Testis (tissue), 2 donors: ENCODE results near the gene PARVG.

Experiments used
- POLR2A ChIP-seq: fragments of 450-650 bp; IDR thresholded peaks from one replicate; pipeline ENCODE4 v1.6.1; 2017; ENCODE audit warnings: antibody characterized with exemption, mild to moderate bottlenecking, moderate library complexity
- TF ChIP-seq, protein P1 (sequence below), 3 experiments: fragments of 450-650 bp in 2 of 3; fragments of 200-600 bp in 1 of 3; sonication (generic) in 1 of 3; IDR thresholded peaks; one replicate each; pipeline ENCODE4 v1.5.1; 2016 to 2019; ENCODE audit warnings: antibody characterized with exemption in 3 of 3, mild to moderate bottlenecking in 2 of 3, moderate library complexity in 1 of 3

DNA sequence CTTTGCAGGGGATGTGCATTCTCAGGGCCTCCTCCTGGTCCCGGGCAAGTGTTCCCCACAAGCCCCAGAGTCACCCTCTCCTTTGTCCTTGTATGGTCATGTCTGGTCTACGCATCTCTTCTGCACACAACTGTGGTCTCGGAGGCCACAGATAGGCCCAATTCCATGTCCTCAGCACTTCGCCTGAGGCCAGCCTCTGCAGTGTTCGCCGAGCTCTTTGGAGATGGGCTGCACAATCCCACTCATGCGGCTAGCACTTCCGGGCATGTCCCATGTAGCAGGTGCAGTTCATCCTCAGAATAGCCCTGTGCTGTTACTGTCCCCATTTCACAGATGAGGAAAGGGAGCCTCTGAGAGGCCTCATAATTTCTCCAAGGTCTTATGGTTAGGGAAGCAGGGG, 7.6 kb downstream of the PARVG start:
- TF ChIP-seq, protein P1, sequence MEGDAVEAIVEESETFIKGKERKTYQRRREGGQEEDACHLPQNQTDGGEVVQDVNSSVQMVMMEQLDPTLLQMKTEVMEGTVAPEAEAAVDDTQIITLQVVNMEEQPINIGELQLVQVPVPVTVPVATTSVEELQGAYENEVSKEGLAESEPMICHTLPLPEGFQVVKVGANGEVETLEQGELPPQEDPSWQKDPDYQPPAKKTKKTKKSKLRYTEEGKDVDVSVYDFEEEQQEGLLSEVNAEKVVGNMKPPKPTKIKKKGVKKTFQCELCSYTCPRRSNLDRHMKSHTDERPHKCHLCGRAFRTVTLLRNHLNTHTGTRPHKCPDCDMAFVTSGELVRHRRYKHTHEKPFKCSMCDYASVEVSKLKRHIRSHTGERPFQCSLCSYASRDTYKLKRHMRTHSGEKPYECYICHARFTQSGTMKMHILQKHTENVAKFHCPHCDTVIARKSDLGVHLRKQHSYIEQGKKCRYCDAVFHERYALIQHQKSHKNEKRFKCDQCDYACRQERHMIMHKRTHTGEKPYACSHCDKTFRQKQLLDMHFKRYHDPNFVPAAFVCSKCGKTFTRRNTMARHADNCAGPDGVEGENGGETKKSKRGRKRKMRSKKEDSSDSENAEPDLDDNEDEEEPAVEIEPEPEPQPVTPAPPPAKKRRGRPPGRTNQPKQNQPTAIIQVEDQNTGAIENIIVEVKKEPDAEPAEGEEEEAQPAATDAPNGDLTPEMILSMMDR (IDR thresholded peaks at IDR 0.05): no peak
- no peak for TF ChIP-seq POLR2A
